Upper lobe of left lung (tissue), 4 donors: ENCODE data around the gene NBEA.

Source experiments
- CTCF ChIP-seq, 6 experiments: fragments of 450-650 bp in 4 of 6; fragments of 200-600 bp in 2 of 6; sonication (generic) in 2 of 6; IDR thresholded peaks; one replicate each; pipeline ENCODE4 v1.5.1; 2016 to 2019; ENCODE audit warnings: antibody characterized with exemption in 6 of 6
- EP300 ChIP-seq, 4 donors: sonication (generic); formaldehyde crosslinking; IDR thresholded peaks; one replicate each; pipeline ENCODE4 v1.5.1; 2017; ENCODE audit warnings: antibody characterized with exemption in 4 of 4, control low read depth in 2 of 4
- POLR2A ChIP-seq, 4 donors: fragments of 450-650 bp; IDR thresholded peaks; one replicate each; pipeline ENCODE4 v1.5.1; 2016 to 2017; ENCODE audit warnings: antibody characterized with exemption in 4 of 4, mild to moderate bottlenecking in 2 of 4
- POLR2AphosphoS5 ChIP-seq, 2 donors: sonication (generic); formaldehyde crosslinking; IDR thresholded peaks; one replicate each; pipeline ENCODE4 v1.5.1; 2017; ENCODE audit warnings: antibody characterized with exemption in 2 of 2

- TF ChIP-seq EP300 (IDR thresholded peaks at IDR 0.05) (no peak), CTCF (IDR thresholded peaks at IDR 0.05) (no peak), POLR2A (IDR thresholded peaks at IDR 0.05) (no peak), POLR2AphosphoS5 (IDR thresholded peaks at IDR 0.05) (no peak)
Observed at GRCh38 chr13:35457258-35457657, 515.2 kb downstream of the NBEA start.
